Suprapubic skin (tissue), 4 donors: Measurements from ENCODE around the gene AGBL5.

Experiments used
- CTCF ChIP-seq, 2 donors: fragments of 200-600 bp in 1 of 2; fragments of 450-650 bp in 1 of 2; sonication (generic) in 1 of 2; IDR thresholded peaks; one replicate each; pipeline ENCODE4 v1.5.1; 2016 to 2019; ENCODE audit warnings: antibody characterized with exemption in 2 of 2, mild to moderate bottlenecking in 1 of 2, moderate library complexity in 1 of 2
- POLR2A ChIP-seq, 2 donors: fragments of 450-650 bp; IDR thresholded peaks; one replicate each; pipeline ENCODE4 v1.6.1; 2017; ENCODE audit warnings: antibody characterized with exemption in 2 of 2, mild to moderate bottlenecking in 2 of 2, moderate library complexity in 2 of 2
- POLR2AphosphoS5 ChIP-seq, 3 donors: sonication (generic); formaldehyde crosslinking; IDR thresholded peaks; one replicate each; pipeline ENCODE4 v1.6.1; 2017; ENCODE audit warnings: antibody characterized with exemption in 3 of 3

GRCh38 chr2:27003857-27004256, 47.6 kb upstream of the AGBL5 start:
- TF ChIP-seq CTCF (IDR thresholded peaks at IDR 0.05) = no peak
- TF ChIP-seq POLR2A (IDR thresholded peaks at IDR 0.05) = no peak
- TF ChIP-seq POLR2AphosphoS5 (IDR thresholded peaks at IDR 0.05) = no peak
